HG03280 (cell line): ENCODE measurements around the gene INTS14.
"Not testable (repeated sequence)": the region's sequence is repeated elsewhere in the genome, so short reads cannot be mapped to it uniquely, and the experiment has no call there.

Experiments used
- ATAC-seq: cut with Tn5 transposase; IDR thresholded peaks from one replicate; pipeline ENCODE4 v1.9.1; 2021; ENCODE audit warnings: mild to moderate bottlenecking, moderate library complexity; ENCODE audit not compliant: unreplicated experiment

Gene INTS14

DNA sequence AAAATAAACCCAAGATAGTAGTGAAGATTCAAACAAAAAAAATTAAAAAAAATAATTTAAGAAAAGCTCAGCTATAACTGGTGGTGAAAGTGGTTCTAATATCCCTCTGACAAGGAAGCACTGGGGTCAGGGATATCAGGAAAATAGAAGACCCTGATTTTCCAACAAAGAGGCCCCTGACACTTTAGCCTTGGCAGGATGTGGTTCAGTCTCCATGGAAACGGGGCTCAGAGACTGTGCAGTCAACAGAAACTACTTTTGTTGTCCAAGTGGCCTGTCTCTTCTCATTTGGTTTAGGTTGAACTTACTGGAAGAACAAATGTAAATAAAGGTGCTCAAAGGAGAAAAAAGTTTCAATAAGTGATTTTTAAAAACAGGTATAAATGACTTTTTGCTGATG, 27.2 kb downstream of the INTS14 start:
- ATAC-seq = peak; percentile 48

GRCh38 chr15:65580287-65580686, 30.6 kb downstream of the INTS14 start:
- no peak for ATAC-seq

DNA sequence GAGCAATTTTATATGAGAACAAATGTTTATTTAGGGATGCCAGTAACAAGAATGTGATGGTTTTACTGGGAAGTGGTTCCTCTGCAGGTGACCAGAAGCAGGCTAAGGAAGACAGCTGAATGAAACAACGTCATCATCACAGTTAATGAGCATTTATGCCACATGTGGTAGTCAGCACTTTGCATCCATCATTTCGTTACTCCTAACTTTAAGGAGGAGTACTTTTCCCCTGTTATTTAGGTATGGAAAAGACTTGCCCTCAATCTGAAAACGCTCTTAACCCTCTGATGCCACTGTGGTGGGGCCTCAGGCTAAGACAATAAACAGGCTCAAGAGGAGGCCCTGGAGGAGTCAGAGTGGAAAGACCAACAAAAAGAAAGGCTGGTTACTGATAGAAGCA, 31.2 kb downstream of the INTS14 start:
- ATAC-seq = no peak

- ATAC-seq = no peak
Measured at GRCh38 chr15:65578904-65579728, 31.8 kb downstream of the INTS14 start.

GRCh38 chr15:65577129-65577996, 33.6 kb downstream of the INTS14 start:
- ATAC-seq = no peak

DNA sequence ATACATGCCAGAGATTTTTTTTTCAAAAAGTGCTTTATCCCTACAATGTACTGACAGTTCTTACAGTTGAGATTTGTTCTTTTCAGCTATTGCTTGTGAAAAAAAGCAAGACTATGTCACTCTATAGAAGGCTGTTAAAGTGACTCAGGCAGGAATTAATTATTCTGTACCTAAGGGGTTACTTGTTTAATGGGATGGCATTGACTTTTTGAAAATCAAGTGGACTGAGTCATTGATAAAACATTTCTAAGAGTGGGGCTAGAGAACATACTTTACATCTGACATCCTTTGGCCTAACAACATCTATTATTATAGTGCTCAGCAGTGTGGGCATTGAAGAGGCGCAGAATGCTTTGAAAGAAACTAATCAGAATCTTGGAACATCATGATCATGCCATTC, 34.3 kb downstream of the INTS14 start:
- no peak for ATAC-seq

- ATAC-seq = no peak
Measured at GRCh38 chr15:65571971-65572370, 39.0 kb downstream of the INTS14 start.

DNA sequence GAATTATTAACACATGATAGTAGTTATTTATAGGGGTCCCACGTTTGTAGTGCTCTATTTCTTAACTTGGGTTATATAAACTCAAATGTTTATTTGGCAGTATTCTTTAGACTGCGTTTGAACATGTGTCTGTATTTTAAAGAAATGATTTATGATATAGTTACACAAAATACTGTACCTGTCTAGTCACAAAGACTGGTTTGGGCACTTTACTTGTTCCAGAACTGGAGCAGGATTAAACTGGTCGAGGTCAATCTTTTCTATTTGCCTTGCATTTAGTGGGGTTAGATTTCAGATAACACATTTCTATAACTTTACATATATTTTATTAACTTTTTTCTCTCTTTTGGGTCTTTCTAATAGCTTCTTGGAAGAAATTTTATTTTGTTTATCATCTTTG, 41.2 kb downstream of the INTS14 start:
- ATAC-seq = no peak

DNA sequence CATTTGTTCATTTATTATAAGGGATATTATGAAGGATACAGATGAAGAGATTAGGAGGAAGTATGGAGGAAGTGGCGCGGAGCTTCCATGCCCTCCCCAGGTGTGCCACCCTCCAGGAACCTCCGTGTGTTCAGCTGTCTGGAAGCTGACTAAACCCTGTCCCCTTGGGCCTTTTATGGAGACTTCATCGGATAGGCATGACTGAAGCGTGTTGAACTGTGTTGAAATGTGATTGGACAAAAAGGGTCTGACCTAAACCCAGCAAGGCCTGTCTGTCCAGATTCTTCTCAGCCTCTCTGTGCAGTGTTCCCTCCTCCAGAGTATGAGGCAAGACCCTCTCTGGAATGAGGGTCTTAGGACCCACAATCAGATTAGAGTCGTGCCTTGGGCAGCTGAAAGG, 49.0 kb downstream of the INTS14 start:
- no peak for ATAC-seq

GRCh38 chr15:65559941-65560340, 51.0 kb downstream of the INTS14 start:
- no peak for ATAC-seq

DNA sequence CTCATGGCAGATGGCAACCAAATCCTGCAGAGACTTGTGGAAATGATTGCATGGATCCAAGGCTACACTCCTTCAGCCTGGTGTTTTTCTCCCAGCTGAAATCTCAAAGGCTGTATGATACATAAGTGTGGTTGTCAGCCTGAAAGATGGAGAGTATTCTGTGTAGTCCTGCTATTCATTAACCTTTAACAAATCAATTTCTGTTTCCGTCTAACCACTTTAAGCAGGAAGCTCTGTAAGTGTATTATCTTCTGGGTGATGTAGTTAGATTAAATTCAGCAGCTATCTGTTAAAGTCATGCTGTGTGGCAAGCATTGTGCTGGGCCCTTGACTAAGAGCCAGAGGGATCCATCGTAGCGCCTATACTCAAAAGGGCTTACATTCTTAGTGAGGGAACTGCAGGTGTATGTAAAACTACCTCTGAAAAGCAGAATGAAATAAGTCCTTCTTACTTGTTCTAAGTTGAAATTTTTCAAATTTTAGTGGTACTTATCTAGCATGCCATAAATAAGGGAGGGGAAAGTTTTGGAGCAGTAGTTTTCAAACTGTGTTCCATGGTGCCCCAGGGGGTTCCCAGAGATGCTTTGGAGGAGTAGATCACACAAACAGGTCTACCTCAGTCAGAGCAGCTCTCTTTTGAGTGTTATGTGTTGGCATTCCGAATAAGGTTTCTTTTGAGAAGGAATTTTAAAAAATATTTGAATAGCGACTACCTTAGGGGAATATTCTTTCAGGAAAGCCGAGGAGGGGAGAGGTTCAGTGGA, 51.8 kb downstream of the INTS14 start:
- no peak for ATAC-seq

DNA sequence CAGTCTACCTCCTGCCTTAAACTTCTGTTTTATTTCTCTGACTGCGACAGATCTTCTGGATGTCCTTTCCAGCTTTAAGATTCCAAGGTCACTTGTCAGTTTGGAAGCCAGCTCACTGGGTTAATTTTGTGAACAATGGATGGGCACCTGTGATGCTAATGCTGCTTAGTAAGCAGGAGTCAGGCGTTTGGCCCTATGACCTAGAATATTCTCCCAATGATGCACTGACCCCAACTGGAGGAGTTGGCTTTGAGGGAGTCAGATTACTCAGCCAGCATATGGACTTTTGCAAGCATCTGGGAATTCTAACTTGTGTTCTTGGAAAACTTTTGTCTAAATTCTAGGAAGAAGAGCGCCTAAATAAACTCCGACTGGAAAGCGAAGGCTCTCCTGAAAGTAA, 52.6 kb downstream of the INTS14 start:
- ATAC-seq = no peak

DNA sequence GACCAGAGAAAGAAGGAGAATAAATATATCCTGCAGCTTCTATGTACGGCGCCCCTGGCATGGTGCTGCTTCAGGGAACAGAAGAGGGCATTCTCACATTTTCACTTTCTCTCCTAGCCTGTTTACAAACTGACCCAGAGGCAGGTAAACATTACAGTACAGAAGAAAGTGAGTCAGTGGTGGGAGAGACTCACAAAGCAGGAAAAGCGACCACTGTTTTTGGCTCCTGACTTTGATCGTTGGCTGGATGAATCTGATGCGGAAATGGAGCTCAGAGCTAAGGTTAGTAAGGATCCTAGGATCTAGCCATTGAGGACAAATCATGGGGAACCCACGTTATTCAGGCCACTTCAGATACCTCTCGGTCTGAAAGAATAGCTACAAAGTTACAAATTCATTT, 54.3 kb downstream of the INTS14 start:
- no peak for ATAC-seq

- no peak for ATAC-seq
Measured at GRCh38 chr15:65553691-65554090, 57.2 kb downstream of the INTS14 start.

DNA sequence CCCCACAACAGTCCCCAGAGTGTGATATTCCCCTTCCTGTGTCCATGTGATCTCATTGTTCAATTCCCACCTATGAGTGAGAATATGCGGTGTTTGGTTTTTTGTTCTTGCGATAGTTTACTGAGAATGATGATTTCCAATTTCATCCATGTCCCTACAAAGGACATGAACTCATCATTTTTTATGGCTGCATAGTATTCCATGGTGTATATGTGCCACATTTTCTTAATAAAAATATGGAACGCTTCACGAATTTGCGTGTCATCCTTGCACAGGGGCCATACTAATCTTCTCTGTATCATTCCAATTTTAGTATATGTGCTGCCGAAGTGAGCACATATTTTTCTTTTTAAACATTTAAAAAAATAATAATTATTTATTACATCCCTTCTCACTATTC, 58.1 kb downstream of the INTS14 start:
- not testable (repeated sequence) for ATAC-seq

DNA sequence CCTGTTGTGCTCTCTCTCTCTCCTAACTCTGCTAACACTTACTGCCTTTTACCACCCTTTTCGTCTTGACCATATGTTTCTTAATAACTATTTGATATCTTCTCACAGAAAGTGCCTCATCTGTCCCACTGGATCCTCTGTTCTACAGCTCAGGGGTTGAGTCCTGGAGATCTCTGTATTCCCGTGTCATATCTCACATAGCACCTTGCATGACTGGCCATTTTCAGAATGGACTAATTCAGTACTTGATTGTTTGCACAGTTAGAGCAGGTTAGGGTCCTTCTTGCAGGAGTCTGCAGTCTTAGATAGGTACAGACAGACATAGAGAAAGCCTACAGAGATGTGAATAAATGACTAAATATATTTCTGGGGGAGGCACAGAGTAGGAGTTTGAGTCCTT, 59.7 kb downstream of the INTS14 start:
- no peak for ATAC-seq

GRCh38 chr15:65550681-65551098, 60.2 kb downstream of the INTS14 start:
- ATAC-seq = no peak

DNA sequence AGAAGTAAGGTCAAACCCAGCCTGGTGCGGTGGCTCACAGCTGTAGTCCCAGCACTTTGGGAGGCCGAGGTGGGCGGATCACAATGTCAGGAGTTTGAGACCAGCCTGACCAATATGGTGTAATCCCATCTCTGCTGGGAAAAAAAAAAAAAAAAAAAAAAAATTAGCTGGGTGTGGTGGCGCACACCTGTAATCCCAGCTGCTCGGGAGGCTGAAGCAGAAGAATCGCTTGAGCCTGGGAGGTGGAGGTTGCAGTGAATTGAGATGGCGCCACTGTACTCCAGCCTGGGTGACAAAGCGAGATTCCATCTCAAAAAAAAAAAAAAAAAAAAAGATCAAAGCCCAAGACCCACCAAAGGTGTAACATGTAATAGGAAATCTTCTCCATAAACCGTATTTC, 61.6 kb downstream of the INTS14 start:
- not testable (repeated sequence) for ATAC-seq

- ATAC-seq = no peak
Measured at GRCh38 chr15:65547841-65548240, 63.1 kb downstream of the INTS14 start.

DNA sequence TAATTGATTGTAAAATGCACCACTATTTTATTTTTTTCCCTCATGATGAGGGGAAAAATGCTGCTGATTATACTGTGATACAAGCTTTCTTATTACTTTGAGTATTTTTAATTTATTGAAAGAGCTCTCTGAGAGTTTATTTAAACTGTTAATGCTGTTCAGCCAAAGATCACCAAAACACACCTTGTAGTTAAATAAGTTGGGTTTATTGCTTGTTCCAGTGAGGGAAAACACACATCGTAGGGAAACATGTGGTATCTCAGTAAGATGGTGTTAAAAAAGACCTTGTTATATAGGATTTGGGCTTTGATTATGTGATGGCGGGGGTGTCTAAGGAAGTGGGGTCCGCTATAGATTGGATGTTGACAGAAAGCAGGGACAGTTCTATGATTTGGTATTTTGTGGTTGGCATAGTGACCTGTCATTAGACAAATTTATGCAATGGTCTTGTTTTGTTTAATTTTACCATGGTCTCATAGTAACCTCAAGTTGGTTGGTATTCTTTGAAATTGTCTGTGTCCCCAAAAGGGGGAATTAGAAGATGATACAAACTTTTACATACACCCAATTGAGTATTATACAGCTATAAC, 69.6 kb downstream of the INTS14 start:
- no peak for ATAC-seq

DNA sequence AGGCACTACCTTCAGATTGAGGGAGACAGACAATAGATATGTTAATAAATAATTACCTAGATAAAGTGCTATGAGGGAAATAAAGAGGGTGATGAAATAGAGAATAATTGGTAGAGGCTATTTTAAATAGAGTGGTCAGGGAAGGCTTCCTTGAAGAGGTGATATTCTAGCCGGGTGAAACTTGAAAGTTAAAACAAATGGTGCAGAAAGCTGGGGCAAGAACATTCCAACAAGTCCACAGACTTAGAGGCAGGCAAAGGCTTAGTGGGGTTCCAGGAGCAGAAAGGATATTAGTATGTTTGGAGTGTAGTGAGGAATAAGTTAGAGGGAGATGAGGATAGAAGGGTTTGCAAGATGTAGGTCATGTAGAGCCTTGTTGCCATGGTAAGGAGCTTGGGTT, 70.6 kb downstream of the INTS14 start:
- ATAC-seq = no peak
